ENCODE results near the gene REPS2. TPM values are rescaled to one million over a fixed set of nuclear protein-coding genes. Genes with fewer than 3 reads are reported as not detected.

The REPS2 gene
- total RNA-seq, 2 experiments from 2014 or later: 0.41 to 4.0 TPM

- no peak overlapping the region for H2AFZ ChIP-seq (ENCODE audit: low read length)
- H3K27ac ChIP-seq (ENCODE audit: low read depth, low read length, poor library complexity, severe bottlenecking): no peak overlapping the region
- intact Hi-C loops (cut with micrococcal nuclease; ENCODE audit: unreplicated experiment): no loop called here
- CTCF ChIA-PET (ENCODE audit: unreplicated experiment): no interaction called here
- H3K36me3 ChIP-seq (ENCODE audit: insufficient read depth, low read length): no peaks in the 10 kb centered on the region
- H3K9me3 ChIP-seq (ENCODE audit: low read length): no peaks in the 10 kb centered on the region
- no peak for DNase-seq (ENCODE audit: low spot score)
- no peaks in the 10 kb centered on the region for H3K4me1 ChIP-seq (ENCODE audit: insufficient read depth, low read length, poor library complexity, severe bottlenecking)
- TF ChIP-seq, protein P1, sequence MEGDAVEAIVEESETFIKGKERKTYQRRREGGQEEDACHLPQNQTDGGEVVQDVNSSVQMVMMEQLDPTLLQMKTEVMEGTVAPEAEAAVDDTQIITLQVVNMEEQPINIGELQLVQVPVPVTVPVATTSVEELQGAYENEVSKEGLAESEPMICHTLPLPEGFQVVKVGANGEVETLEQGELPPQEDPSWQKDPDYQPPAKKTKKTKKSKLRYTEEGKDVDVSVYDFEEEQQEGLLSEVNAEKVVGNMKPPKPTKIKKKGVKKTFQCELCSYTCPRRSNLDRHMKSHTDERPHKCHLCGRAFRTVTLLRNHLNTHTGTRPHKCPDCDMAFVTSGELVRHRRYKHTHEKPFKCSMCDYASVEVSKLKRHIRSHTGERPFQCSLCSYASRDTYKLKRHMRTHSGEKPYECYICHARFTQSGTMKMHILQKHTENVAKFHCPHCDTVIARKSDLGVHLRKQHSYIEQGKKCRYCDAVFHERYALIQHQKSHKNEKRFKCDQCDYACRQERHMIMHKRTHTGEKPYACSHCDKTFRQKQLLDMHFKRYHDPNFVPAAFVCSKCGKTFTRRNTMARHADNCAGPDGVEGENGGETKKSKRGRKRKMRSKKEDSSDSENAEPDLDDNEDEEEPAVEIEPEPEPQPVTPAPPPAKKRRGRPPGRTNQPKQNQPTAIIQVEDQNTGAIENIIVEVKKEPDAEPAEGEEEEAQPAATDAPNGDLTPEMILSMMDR (conservative IDR thresholded peaks at IDR 0.05; ENCODE audit: low read length): no peak
- no peak for TF ChIP-seq EZH2phosphoT487 (IDR thresholded peaks at IDR 0.05; ENCODE audit: borderline replicate concordance, low read depth, low read length)
- no TSS peak for BruUV-seq (replicated peaks)
- no peaks in the 10 kb centered on the region for H4K20me1 ChIP-seq (ENCODE audit: insufficient read depth, low read length)
- POLR2A ChIA-PET: no interaction called here
- H3K79me2 ChIP-seq (ENCODE audit: insufficient read depth, low read depth, low read length): no peaks in the 10 kb centered on the region
- H3K4me3 ChIP-seq (ENCODE audit: low read depth, low read length, poor library complexity, severe bottlenecking): no peak overlapping the region
- no peak overlapping the region for H3K4me2 ChIP-seq (ENCODE audit: low read length)
- H3K9me2 ChIP-seq (ENCODE audit: insufficient read depth, low read length): no peaks in the 10 kb centered on the region
These were observed 12.3 kb upstream of the REPS2 start for GRCh38 chrX:16934185-16934584.

DNA sequence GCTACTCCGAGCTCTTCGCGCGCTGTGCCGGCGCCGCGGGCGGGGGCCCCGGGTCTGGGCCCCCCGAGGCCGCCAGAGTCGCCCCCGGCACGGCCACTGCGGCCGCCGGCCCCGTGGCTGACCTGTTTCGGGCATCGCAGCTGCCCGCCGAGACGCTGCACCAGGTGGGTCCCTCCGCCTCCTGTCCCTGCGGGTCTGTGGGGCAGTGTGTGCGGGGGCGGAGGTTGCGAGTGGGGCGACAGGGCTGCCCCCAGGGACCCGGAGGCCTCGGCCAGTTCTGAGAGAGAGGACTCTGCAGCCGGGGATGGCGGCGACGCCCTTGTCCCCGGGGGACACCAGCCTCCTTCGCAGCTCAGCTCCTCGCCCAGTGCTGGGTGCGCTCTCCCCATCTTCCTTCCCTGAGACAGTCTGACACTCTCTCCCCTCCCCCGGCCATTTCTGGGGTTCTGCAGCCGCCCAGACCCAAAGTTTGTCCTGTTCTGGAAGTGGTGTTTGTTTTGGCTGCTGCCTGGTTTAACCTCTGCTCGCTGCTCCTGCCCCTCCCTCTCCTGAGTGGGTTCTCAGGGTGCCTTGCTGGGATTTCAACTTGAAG is 609 bp downstream of the REPS2 start:
- TF ChIP-seq EZH2phosphoT487 (IDR thresholded peaks at IDR 0.05; ENCODE audit: borderline replicate concordance, low read depth, low read length): no peak
- TF ChIP-seq, protein P1 (conservative IDR thresholded peaks at IDR 0.05; ENCODE audit: low read length): no peak
- H4K20me1 ChIP-seq (ENCODE audit: insufficient read depth, low read length): no peaks in the 10 kb centered on the region
- H3K36me3 ChIP-seq (ENCODE audit: insufficient read depth, low read length): no peaks in the 10 kb centered on the region
- H3K9me3 ChIP-seq (ENCODE audit: low read length): no peaks in the 10 kb centered on the region
- DNase-seq (ENCODE audit: low spot score): peak; percentile 1
- intact Hi-C loops (cut with micrococcal nuclease; ENCODE audit: unreplicated experiment): loop anchor here (2.0 kb wide), 1 partner anchor 64 kb away; no protein-coding TSS in a partner anchor
- no TSS peak for BruUV-seq (replicated peaks)
- ChIA-PET POLR2A (interaction anchor here (0.7 to 1.8 kb wide), 3 partner anchors 9 to 65 kb away, joined by 3 to 4 read pairs (median 4); no protein-coding TSS in a partner anchor), CTCF (ENCODE audit: unreplicated experiment) (no interaction called here)
- no peaks in the 10 kb centered on the region for H3K79me2 ChIP-seq (ENCODE audit: insufficient read depth, low read depth, low read length)
- H3K9me2 ChIP-seq (ENCODE audit: insufficient read depth, low read length): no peaks in the 10 kb centered on the region
- H3K4me3 ChIP-seq (ENCODE audit: low read depth, low read length, poor library complexity, severe bottlenecking): peak overlapping the region; percentile 70
- H3K4me1 ChIP-seq (ENCODE audit: insufficient read depth, low read length, poor library complexity, severe bottlenecking): no peaks in the 10 kb centered on the region
- no peak overlapping the region for H3K27ac ChIP-seq (ENCODE audit: low read depth, low read length, poor library complexity, severe bottlenecking)
- H2AFZ ChIP-seq (ENCODE audit: low read length): no peak overlapping the region; the same call in 1 of the 2 replicates
- peak overlapping the region; percentile 80 for H3K4me2 ChIP-seq (ENCODE audit: low read length)

DNA sequence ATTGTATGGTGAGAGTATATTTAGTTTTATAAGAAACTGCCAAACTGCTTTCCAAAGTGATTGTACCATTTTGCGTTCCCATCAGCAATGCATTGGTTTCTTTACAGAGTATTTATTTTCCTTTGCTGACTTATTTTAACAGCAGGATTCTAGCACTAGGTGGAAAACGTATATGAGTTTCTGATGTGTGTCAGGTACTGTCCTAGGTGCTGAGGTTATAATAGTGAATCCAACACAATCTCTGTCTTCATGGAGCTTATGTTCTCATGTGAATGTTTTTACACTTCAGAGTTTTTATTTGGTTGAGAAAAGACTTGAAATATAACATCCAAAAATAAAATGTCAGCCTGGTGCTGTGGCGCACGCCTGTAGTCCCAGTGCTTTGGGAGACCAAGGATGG is 4.0 kb downstream of the REPS2 start:
- H3K9me2 ChIP-seq (ENCODE audit: insufficient read depth, low read length): no peaks in the 10 kb centered on the region

More for the DNA sequence above, 4.0 kb downstream of the REPS2 start:
- H3K79me2 ChIP-seq (ENCODE audit: insufficient read depth, low read depth, low read length): no peaks in the 10 kb centered on the region
- no peak overlapping the region for H3K27ac ChIP-seq (ENCODE audit: low read depth, low read length, poor library complexity, severe bottlenecking)
- CTCF ChIA-PET (ENCODE audit: unreplicated experiment): no interaction called here
- H3K9me3 ChIP-seq (ENCODE audit: low read length): no peaks in the 10 kb centered on the region
- H2AFZ ChIP-seq (ENCODE audit: low read length): no peak overlapping the region
- H3K4me1 ChIP-seq (ENCODE audit: insufficient read depth, low read length, poor library complexity, severe bottlenecking): no peaks in the 10 kb centered on the region
- no peak for TF ChIP-seq EZH2phosphoT487 (IDR thresholded peaks at IDR 0.05; ENCODE audit: borderline replicate concordance, low read depth, low read length)
- TF ChIP-seq, protein P1 (conservative IDR thresholded peaks at IDR 0.05; ENCODE audit: low read length): no peak
- intact Hi-C loops (cut with micrococcal nuclease; ENCODE audit: unreplicated experiment): no loop called here
- no peaks in the 10 kb centered on the region for H3K36me3 ChIP-seq (ENCODE audit: insufficient read depth, low read length)
- H4K20me1 ChIP-seq (ENCODE audit: insufficient read depth, low read length): no peaks in the 10 kb centered on the region
- no peak for DNase-seq (ENCODE audit: low spot score)
- POLR2A ChIA-PET: no interaction called here
- H3K4me3 ChIP-seq (ENCODE audit: low read depth, low read length, poor library complexity, severe bottlenecking): no peak overlapping the region
- no TSS peak for BruUV-seq (replicated peaks)
- H3K4me2 ChIP-seq (ENCODE audit: low read length): no peak overlapping the region
